Measurements from ENCODE around the gene PPP1R16B.

Gene PPP1R16B

DNA sequence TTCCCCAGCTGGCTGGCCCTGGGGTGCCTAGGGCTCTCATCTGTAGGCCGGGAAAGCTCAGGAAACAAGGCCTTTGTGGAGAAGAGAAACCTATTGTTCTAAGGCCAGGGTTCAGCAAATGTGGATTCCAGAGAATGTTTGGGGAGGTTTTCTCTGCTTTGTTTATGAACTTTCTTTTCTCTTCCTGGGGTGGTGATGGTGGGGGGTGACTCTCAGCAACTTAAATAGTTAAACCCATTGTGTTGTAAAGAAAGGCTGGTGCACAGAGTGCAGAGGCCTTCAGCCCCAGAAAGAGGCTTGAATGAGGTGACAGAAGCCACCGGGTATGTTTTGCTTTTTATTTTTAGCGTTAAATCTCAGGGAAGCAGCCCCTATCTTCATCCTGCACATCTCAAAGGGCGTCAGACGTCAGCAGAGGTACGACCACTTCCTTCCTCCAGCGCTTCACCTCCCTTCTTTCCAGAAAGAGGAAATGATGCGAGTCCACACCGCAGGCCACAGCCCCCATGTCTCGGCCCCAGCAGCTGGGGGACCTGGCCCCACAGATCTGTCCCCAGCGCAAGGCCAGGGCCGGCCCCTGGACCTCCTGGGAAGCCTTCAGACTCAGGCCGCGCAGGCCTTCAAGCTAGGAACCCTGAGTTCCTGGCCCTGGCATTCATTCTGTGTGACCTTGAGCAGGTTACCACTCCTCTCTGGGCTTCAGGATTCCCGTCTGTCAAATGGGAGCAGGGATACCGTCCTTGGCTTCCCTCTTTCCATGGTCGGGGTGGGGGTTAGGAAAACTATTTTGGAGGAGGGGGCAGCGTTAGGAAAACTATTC is 605 bp upstream of the PPP1R16B start:
- Histone ChIP-seq H3K36me3 (no peaks in the 10 kb centered on the region), H3K27me3 (peaks cover 61% of the 10 kb centered on the region), H3K4me3 (ENCODE audit: low read depth in 1 of 2, low read length in 1 of 2) (peak overlapping the region in 1 of 2 experiments; percentile 37), H3K4me1 (ENCODE audit: control insufficient read depth in 1 of 2, insufficient read depth in 1 of 2, low read depth in 1 of 2, low read length in 1 of 2) (peaks cover 13 to 20% of the 10 kb centered on the region in 2 experiments), H3K27ac (no peak overlapping the region), H3K9me3 (no peaks in the 10 kb centered on the region)
- TF ChIP-seq, protein P1, sequence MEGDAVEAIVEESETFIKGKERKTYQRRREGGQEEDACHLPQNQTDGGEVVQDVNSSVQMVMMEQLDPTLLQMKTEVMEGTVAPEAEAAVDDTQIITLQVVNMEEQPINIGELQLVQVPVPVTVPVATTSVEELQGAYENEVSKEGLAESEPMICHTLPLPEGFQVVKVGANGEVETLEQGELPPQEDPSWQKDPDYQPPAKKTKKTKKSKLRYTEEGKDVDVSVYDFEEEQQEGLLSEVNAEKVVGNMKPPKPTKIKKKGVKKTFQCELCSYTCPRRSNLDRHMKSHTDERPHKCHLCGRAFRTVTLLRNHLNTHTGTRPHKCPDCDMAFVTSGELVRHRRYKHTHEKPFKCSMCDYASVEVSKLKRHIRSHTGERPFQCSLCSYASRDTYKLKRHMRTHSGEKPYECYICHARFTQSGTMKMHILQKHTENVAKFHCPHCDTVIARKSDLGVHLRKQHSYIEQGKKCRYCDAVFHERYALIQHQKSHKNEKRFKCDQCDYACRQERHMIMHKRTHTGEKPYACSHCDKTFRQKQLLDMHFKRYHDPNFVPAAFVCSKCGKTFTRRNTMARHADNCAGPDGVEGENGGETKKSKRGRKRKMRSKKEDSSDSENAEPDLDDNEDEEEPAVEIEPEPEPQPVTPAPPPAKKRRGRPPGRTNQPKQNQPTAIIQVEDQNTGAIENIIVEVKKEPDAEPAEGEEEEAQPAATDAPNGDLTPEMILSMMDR (IDR thresholded peaks at IDR 0.05) = no peak

DNA sequence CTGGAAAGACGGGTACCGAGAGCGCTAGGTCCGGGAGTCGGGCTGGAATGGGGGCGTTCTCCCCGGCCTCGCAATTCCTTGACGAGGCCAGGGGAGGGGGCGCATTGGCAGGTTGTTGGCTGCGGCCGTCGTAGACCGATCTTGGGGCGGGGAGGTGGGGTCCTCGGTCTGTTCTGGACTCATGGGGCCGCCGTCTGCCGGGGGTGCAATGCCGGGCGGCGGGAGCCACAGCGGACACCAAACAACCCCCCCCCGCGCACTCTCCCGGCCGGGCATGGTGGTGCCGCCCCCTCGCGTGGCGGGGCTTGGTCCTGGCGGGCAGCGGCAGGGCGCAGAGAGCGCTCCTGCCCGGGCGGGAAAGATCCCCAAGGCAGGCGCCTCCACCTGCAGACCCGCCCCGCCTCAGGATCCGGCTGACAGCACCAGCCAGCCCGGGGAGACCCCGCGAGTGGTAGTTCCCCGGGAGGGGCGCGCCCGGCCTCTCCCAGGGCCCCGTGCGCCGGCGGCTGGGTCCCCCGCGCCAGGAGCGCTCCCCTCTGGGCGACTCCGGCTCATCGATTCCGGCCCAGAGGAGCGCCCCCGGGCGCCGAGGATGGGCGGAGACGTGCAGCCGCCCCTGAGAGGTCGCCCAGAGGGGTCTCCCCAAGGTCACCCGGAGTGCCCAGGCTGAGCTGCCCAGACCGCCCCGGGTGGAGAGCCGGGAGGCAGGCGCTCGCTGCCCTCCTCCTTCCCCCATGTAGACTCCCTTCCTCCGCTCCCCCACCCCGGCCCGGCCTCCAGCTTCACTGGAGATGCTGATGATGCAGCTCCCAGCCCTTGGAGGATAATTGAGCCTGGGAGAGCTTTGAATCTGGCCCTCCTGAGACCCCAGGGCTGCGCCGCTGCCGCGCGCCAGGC is 709 bp downstream of the PPP1R16B start:
- Histone ChIP-seq H3K36me3 (no peaks in the 10 kb centered on the region), H3K4me3 (ENCODE audit: low read depth in 1 of 2, low read length in 1 of 2) (peak overlapping the region; percentile 37 to 39), H3K9me3 (no peaks in the 10 kb centered on the region), H3K27ac (no peak overlapping the region), H3K4me1 (ENCODE audit: control insufficient read depth in 1 of 2, insufficient read depth in 1 of 2, low read depth in 1 of 2, low read length in 1 of 2) (peaks cover 16 to 25% of the 10 kb centered on the region in 2 experiments), H3K27me3 (peaks cover 66% of the 10 kb centered on the region)
- TF ChIP-seq, protein P1 (IDR thresholded peaks at IDR 0.05) = no peak

DNA sequence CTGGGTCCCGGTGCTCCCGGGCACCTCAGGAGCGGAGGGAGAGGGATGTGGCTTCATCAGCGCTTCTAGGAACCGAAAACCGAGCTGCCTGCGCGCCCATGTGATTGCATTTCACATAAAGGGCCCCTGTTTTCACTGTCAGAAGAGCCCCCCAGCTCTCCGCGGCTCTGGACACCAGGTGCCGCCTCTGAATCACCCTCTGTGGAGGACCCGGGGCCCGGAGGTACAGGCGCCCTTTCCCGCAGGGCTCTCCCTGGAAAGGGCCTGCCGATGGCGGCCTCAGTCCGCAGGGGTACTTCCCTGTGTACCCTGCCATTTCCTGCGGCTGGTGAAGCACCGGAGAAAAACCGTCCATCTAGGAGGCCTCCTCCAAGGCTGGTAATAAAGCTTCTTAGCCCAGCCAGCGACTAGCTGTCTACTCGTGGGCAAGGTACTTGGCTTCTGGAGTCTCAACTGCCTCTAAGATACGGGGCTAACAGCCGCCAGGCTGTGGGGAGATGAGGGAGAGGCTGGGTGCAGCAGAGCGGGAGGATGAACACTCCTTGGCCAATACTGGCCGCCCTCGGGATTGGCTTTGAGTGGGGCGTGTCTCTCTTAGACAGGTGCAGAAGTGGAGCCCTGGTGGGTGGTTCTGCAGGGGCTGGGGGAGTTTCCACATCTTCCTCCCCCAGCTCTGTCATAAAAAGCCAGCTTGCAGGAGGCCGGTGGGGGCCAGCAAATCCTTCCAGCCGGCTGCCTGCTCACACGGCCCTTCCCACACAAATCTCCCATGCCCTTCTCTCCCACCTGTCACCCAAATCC is 1.6 kb downstream of the PPP1R16B start:
- H3K4me3 ChIP-seq (ENCODE audit: low read depth in 1 of 2, low read length in 1 of 2) = no peak overlapping the region
- TF ChIP-seq, protein P1 (IDR thresholded peaks at IDR 0.05) = no peak
- H3K27ac ChIP-seq = no peak overlapping the region
- H3K36me3 ChIP-seq = no peaks in the 10 kb centered on the region
- no peaks in the 10 kb centered on the region for H3K9me3 ChIP-seq
- H3K4me1 ChIP-seq (ENCODE audit: control insufficient read depth in 1 of 2, insufficient read depth in 1 of 2, low read depth in 1 of 2, low read length in 1 of 2) = peaks cover 21 to 33% of the 10 kb centered on the region in 2 experiments
- H3K27me3 ChIP-seq = peaks cover 66% of the 10 kb centered on the region

DNA sequence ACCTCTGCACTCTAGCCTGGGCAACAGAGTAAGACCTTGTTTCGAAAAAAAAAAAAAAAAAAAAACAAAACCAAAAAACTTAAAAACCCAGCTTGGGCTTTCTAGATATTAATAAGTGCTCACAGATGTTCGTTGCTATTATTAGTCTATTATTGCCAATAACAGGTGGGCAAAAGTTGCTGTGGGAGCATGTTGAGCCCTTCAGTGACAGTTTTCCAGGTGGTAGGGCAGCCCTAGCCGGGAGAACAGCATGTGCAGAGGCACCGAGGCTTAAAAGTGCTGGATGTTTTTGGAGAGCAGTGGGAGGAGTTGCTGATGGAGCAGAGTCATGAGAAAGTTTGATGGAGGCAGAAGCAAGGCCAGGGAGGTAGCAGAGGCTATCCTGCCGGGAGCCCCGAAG is 4.4 kb downstream of the PPP1R16B start:
- Histone ChIP-seq H3K4me1 (ENCODE audit: control insufficient read depth in 1 of 2, insufficient read depth in 1 of 2, low read depth in 1 of 2, low read length in 1 of 2) (peaks cover 20 to 33% of the 10 kb centered on the region in 2 experiments), H3K27me3 (peaks cover 50% of the 10 kb centered on the region), H3K27ac (no peak overlapping the region), H3K4me3 (ENCODE audit: low read depth in 1 of 2, low read length in 1 of 2) (no peak overlapping the region), H3K9me3 (no peaks in the 10 kb centered on the region), H3K36me3 (no peaks in the 10 kb centered on the region)
- TF ChIP-seq, protein P1 (IDR thresholded peaks at IDR 0.05) = no peak

Measured in neutrophil (primary cell).